Erythroblast (primary cell): ENCODE results near the gene TCF4.
A peak's percentile ranks its signal among the peaks of the same experiment; 100 is the strongest.

Experiments
- DNase-seq, 2 experiments: peaks; one replicate each; lab custom pipeline; 2025; lab: John Stamatoyannopoulos, UW
- GATA1 ChIP-seq: IDR thresholded peaks from 2 replicates; pipeline ENCODE4 v1.6.1; 2011; ENCODE audit warnings: low read depth, mild to moderate bottlenecking, control low read depth, low read length, moderate library complexity
- POLR2A ChIP-seq: IDR thresholded peaks from 2 replicates; pipeline ENCODE4 v1.6.1; 2011; ENCODE audit warnings: mild to moderate bottlenecking, low read length

Gene TCF4

DNA sequence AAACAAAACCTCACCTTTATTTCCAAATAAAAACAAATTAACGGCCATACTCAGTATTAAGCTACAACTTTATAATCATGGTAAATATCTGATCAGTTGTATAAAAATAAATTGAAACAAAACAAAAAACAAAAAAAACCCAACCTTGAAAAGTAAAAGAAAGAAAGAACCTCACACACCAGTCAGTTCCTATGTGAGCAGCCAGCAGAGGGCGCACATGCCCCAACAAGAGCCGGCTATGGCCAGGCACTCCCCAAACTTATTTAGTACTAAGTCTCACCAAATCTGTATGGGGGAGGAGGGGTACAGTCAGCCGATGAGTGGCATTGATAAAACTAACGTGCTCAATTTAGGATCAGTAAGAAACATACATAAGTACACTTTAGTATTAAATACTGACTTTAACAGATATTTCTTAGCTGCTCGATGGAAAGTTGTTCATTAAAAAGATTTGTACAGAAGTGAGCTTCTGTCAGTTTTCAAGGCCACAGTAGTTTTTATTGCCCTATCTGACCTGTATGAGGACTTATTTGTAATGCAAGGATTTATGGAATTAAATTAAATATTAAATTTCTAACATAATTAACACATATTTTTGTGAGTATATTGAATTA lies 172.6 kb downstream of the TCF4 start:
- peak; percentile 91 to 95 for DNase-seq

DNA sequence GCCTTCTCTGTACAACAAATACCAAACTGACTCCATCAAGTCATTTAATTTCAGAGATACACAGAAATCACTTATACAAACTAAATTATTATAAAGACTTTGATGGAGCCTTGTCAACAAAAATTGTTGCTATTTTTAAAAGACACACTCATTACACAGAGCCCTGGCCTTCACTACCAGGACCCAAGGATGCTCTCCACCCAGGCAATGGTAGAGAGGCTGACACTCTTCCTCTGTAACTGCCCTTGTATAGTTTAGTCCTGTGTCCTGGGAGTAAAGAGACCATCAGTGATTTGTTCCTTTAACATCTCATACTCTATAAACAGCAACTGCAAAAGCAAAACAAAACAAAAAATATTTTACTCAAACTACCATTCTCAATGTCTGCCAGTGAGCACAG lies 173.5 kb downstream of the TCF4 start:
- no peak for TF ChIP-seq GATA1
- TF ChIP-seq POLR2A = no peak
- DNase-seq = no peak

More for the DNA sequence above, 172.6 kb downstream of the TCF4 start:
- TF ChIP-seq POLR2A = no peak
- no peak for TF ChIP-seq GATA1

DNA sequence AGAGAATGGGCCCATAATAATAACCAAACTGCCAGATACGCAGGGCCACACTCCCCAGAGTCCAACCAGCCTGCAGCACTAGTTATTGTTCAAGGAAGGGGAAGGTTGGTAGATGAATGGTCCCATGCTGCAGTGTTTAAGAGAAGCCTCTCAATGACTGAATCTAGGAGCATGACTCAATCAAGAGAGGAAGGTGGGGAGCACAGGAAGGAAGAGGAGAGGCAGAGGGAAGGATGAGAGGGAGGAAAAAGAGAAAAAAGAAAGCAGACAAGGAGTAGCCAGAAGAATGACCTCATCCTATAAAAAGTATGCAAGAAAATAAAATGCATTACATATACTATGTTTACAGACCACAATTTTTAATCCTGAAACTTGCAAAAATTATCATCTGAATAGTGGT lies 174.5 kb downstream of the TCF4 start:
- no peak for DNase-seq
- TF ChIP-seq POLR2A (no peak), GATA1 (no peak)

GRCh38 chr18:55407774-55408535 lies 180.0 kb downstream of the TCF4 start:
- no peak for TF ChIP-seq POLR2A
- TF ChIP-seq GATA1 = no peak
- no peak for DNase-seq

DNA sequence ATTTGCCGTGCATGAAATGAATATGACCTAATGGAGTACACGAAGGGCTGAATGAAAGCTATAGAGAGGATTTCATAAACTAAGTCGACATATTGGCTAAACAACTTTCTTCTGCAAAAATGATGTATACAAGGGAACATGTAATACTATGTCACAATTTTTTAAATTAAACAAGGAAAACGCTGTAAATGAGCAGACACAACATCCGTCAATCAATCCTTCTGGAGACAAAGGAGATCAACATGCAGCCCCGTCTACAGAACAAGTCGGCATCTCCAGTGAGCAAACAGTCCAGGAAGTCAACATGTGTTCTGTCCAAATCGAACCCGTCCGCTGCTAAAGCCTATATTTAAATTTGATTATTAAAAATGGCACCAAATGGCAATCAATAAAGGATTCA lies 180.8 kb downstream of the TCF4 start:
- no peak for DNase-seq
- no peak for TF ChIP-seq POLR2A
- TF ChIP-seq GATA1 = no peak

DNA sequence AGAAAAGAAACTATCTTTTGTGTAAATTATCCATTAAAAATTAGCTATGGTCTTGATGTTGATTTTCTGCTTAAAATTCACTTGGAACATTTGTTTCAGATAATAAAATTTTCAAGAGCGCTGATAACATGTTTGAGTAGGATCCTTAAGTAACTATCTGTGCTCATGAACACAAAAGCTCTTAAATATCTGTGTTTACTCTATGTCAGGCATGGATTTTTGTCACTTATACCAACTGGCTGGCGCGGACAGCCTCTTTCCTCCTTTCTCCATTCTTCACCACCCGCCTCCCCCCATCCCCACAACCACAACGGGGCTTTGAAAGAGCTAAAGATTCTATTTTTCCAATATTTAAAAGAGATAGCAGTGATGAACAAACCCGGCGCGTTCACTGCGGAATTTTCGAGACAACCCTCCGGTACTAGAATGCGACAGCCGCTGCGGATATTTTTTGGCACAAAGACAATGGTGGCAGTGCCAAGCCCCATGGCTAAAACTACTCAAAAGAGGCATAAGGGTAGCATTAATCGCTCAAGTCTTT lies 181.5 kb downstream of the TCF4 start:
- no peak for DNase-seq
- TF ChIP-seq GATA1 (no peak), POLR2A (no peak)

GRCh38 chr18:55405893-55406406 lies 182.0 kb downstream of the TCF4 start:
- TF ChIP-seq GATA1 (no peak), POLR2A (no peak)
- DNase-seq = peak; percentile 76 to 84

DNA sequence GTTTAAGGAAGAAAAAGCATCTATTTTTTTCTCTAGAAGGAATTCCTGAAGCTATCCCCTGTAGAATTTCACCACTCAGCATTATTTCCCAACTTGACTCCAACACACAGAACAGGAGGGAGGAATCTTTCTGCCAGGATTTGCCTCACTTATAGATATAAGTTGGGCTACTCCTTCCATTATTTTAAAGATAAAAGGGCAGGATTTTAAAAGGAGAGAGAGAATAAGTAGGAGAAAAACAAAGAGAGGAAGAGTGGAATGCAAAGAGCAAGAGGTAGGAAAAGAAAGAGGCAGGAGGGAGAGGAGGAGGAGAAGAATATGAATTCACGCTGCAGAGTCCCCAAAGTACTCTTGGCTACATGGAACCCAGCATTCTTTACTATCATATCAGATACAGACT lies 182.5 kb downstream of the TCF4 start:
- no peak for DNase-seq
- TF ChIP-seq POLR2A (no peak), GATA1 (no peak)

GRCh38 chr18:55404832-55405465 lies 183.0 kb downstream of the TCF4 start:
- no peak for DNase-seq
- TF ChIP-seq POLR2A = no peak
- TF ChIP-seq GATA1 = no peak

- TF ChIP-seq POLR2A (no peak), GATA1 (no peak)
- DNase-seq = no peak
Measured at GRCh38 chr18:55404136-55404830, 183.7 kb downstream of the TCF4 start.

DNA sequence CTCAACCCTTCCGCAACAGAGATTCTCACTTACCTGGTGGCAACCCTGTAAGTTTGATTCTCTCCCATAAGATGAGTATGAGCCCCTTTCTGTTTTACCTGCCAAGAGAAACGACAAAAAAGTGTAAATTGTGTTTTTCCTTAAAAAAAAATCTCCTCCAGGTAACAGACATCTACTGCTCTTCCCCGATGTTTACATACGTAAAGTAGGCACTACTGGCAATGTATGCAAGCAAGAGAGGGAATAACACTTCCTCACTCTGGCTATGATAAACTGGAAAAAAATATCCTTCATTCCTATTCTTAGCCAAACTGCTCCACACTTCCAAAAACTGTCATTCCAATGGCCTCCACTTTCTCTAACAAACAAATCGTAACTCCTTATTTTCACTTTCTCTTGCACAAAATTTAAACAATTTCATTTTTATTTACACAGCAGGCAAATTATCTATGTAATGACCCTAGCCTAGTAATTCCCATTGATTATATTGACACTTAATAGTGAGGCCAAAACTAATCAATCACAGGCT lies 184.5 kb downstream of the TCF4 start:
- DNase-seq = no peak
- no peak for TF ChIP-seq POLR2A
- TF ChIP-seq GATA1 = no peak

- no peak for TF ChIP-seq GATA1
- TF ChIP-seq POLR2A = no peak
- no peak for DNase-seq
Measured at GRCh38 chr18:55402731-55403405, 185.1 kb downstream of the TCF4 start.
